GM18870 (cell line): ENCODE measurements around the gene ESR1.
A peak's percentile ranks its signal among the peaks of the same experiment; 100 is the strongest.
"Not testable (repeated sequence)": the region's sequence is repeated elsewhere in the genome, so short reads cannot be mapped to it uniquely, and the experiment has no call there.

Source experiments
- ATAC-seq: cut with Tn5 transposase; IDR thresholded peaks from one replicate; pipeline ENCODE4 v1.9.1; 2021; ENCODE audit warnings: moderate library complexity; ENCODE audit not compliant: unreplicated experiment

ESR1 gene

DNA sequence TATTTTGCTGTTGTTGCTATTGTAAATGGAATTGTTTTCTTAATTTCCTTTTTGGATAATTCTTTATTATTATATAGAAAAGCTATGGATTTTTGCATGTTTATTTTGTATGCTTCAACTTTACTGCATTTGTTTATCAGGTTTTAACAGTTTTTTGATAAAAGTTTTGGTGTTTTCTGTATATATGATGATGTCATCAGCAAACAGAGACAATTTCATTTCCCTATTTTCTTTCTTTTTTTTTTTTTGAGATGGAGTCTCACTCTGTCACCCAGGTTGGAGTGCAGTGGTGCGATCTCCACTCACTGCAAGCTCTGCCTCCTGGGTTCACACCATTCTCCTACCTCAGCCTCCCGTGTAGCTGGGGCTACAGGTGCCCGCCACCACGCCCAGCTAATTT lies 156.9 kb downstream of the ESR1 start:
- ATAC-seq: not testable (repeated sequence)

GRCh38 chr6:151974061-151974617 lies 166.7 kb downstream of the ESR1 start:
- no peak for ATAC-seq

DNA sequence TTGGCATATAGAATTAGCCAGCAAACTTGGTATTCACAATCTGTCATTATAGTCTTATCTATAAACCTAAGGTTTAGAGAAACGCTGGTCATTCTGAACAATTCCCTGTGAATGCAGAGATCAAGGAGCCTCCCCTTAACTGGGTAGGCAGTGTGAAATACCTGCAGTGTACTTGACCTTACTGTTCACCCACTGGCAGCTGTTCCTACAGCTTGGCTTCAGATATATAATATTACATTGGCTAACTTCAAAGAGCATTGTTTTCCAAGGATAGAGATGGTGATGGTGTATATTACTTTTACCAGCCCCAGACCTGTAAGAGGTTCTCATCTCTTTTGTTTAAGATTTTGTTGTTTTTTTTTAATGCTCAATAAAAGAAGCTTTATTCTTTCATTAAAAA lies 168.3 kb downstream of the ESR1 start:
- no peak for ATAC-seq

DNA sequence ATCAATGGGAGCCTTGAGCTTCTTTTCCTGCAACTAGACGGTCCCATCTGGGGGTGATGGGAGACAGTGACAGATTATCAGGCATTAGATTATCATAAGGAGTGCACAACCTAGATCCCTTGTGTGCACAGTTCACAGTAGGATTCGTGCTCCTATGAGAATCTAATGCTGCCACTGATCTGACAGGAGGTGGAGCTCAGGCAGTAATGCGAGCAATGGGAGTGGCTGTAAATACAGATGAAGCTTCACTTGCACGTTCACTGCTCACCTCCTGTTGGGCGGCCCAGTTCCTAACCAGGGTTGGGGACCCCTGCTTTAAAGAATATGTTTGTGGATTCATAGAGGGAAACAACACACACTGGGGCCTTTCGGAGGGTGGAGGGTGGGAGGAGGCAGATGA lies 180.7 kb downstream of the ESR1 start:
- not testable (repeated sequence) for ATAC-seq

GRCh38 chr6:151992091-151992490 lies 184.6 kb downstream of the ESR1 start:
- ATAC-seq: no peak

GRCh38 chr6:151993364-151993763 lies 185.9 kb downstream of the ESR1 start:
- ATAC-seq: no peak

- ATAC-seq: no peak
These were observed 191.3 kb downstream of the ESR1 start for GRCh38 chr6:151998784-151999183.

DNA sequence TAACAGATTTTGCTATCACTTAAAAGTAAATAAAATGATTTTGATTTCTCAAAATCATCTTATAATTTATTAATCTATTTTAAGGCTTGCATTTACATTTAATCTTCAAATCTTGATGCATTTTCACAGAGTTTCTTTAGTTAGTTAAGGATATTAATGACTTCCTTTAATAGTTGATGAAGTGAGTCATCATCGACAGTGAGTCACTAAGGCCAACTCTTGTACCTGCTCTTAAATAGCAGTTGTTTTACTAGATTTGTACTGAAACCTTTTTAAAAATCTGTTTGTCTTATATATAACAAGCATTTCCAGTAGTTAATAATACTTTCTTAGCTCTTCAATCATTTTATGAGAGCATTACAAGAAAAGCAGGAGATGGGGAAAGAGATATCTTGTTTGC lies 191.7 kb downstream of the ESR1 start:
- ATAC-seq: no peak

DNA sequence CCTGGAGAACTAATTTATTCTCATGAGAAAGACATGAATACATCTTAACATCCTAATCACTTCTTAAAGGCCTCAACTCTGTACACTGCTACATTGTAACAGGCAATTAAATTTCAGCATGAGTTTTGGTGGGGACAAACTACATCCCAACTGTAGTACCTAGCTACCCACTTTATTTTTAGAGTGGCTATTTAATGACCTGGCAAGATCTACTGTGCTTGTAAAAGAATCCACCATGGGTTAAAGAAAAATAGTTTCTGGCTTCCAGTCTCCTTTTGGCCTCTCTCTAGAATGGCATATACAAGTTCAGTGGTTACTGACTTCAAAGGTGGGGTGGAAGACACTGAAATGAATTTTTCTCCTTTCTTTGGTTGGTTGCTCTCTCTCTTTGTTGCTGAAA lies 193.9 kb downstream of the ESR1 start:
- no peak for ATAC-seq

DNA sequence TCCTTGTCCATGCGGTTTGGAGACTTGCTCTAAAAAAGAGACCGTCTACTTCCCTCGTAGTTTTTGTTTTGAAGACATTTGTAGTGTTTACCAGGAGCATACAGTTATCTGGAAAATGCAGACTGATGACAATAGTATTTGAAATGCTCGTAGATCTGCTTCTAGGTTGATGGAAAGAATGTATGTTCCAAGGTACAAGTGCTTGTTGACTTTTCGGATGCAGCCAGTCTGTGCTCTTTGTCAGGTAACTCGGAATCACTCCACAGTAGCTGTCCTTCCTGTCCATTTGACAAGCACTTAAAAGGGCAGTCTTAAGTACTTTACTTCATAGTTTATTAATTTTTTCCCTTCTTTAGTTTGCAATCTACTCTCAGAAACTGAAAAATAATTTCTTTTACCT lies 194.8 kb downstream of the ESR1 start:
- no peak for ATAC-seq

DNA sequence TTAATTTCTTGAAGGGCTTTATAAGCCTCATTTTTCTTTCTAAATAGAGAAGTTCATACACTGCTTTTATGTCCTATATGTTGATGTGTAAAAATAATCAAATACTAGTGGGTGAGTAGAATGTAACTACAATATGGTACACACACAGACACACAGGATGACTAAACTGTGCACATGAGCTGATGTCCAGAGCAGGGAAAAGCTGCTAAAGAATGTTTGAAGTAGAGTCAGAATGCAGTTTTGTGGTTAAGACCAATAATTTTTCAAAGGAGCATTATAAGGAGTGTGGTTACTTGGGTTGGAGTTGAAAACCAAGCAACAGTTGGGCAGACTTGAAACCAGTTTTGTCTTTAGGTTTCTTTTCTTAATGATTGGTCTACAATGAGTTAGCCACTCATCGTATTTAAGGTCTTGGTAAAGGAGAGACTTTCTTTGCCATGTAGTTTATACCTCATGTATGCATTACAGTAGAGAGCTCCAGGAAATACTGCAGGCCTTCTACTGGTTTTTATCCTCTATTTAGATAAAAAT lies 196.6 kb downstream of the ESR1 start:
- no peak for ATAC-seq

- ATAC-seq: no peak
These were observed 197.4 kb downstream of the ESR1 start for GRCh38 chr6:152004896-152005295.

DNA sequence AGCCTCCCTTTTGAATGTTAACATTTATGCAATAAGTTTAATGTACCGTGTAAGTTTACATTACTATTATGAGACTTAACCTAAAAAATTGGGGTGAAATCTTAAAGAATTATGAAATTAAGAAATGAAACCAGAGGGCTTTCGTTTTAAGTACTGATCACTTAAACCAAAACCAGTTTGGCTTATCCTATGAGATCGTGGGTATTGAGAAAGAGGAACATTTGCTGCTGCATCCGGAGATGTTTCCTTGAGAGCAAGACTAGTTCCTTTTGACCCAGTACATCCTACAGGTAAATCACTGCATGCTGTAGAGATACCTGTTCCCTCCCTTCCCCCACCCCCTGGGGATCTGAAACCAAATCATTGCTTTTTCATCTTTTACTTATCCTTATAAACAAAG lies 201.3 kb downstream of the ESR1 start:
- ATAC-seq: no peak

- ATAC-seq: no peak
These were observed 204.7 kb downstream of the ESR1 start for GRCh38 chr6:152012227-152012626.

DNA sequence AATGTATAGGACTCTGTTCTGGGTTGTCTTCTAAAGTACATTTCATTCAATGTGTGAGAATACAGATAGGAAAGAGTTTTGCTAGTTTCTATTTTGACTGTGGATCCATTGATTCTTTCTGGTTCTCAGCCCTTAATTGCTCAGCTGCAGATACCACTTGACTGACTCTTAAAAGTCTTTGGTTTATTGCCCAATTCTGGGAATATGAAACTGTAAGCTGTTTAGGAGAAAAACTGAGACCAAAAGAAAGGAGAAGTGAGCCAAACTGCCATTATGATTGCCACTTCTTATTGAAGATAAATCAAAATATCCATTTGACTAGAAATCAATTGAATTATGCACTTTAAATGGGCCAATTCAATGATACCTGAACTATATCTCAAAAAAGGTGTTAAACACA lies 211.4 kb downstream of the ESR1 start:
- ATAC-seq: no peak

DNA sequence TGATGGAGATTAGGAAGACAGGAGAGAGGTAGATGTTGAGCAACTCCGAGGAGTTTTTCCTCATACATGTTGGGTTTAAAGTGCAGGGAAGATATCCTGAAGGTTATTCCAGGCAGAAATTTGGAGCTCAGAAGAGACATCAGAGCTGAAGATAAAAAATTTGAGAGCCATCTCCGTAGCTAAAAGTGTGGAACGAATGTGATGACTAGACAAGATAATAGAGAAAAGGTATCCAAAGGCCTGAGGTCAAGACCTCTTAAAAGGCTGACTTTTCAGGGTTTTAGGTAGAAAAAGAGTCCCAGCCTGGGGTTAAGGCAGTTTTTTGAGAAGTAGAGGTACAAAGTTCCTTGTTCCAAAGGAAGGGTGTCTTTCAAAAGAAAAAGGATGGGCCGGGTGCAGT lies 214.8 kb downstream of the ESR1 start:
- no peak for ATAC-seq

DNA sequence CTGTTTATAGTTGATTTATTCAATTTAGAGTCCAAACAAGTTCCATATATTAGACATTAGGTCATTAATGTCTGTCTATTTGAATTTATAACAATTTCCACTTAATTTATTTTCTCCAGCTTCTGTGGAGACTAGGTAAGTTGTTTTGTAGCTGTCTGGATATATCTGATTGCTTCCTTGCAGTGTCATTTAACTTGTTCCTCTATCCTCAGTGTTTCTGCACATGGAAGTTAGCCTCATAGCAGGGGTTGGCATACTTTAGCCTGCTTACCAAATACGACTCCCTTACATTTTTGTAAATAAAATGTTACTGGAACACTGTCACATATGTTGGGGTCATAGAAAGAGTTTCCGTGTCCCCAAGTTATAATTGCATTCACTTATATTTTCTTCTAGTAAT lies 216.1 kb downstream of the ESR1 start:
- no peak for ATAC-seq

- ATAC-seq: peak; percentile 65
These were observed 218.8 kb downstream of the ESR1 start for GRCh38 chr6:152026291-152026690.

DNA sequence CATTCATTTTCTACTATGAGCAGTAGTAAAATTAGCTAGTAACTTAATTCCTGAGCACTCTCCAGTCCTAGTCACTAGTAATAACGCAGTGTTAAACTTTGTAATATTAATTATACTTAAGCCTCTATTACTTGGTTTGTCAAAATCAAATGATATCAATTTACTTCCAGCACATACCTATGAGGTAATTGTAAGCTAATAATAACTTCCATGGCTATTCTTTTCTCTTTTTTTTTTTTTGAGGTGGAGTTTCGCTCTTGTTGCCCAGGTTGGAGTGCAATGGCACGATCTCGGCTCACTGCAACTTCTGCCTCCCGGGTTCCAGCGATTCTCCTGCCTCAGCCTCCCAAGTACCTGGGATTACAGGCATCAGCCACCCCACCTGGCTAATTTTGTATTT lies 219.3 kb downstream of the ESR1 start:
- not testable (repeated sequence) for ATAC-seq

DNA sequence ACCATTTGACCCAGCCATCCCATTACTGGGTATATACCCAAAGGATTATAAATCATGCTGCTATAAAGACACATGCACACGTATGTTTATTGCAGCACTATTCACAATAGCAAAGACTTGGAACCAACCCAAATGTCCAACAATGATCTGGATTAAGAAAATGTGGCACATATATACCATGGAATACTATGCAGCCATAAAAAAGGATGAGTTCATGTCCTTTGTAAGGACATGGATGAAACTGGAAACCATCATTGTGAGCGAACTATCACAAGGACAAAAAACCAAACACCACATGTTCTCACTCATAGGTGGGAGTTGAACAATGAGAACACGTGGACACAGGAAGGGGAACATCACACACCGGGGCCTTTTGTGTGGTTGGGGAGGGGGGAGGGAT lies 226.3 kb downstream of the ESR1 start:
- ATAC-seq: not testable (repeated sequence)

DNA sequence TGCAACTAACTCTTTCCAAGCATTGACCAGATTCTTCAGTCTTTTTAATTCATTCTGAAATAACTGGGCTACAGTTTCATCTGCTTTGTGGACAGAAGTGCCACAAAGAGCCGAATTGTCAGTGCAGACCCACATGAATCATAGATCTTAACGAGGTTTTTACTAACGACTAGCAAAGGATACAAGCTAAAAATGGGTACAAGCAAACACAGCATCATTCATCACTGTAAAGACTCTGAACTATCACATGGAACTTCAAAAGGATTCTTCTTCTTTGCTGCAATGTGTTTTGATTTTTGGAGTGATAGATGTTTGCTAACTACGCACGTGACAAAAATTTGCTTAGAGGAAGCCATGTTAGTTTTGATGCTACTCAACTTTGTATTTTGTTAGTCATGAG lies 227.1 kb downstream of the ESR1 start:
- ATAC-seq: no peak

DNA sequence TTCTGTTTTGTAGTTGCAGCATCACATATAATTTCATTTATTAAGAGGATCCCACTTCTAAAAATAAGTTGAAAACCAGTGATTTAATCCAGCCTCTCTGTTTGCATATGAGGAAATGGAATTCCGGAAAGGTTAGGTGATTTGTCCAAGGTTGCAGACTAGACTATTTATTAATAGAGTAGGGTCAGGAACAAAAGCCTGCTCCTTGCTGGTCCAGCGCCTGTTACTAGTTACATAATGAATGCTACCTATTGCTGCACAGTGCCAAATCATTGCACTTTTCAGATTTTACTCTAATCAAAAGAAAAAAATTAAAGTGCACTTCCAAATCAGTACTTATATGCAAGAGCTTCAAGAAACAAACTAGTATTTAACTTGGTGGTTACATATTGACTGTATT lies 238.6 kb downstream of the ESR1 start:
- no peak for ATAC-seq

- ATAC-seq: no peak
These were observed 241.4 kb downstream of the ESR1 start for GRCh38 chr6:152048921-152049320.
